HepG2 (cell line): ENCODE results near the gene OARD1. TPM values are rescaled to one million over a fixed set of nuclear protein-coding genes. Genes with fewer than 3 reads are reported as not detected.

ENCODE experiments used
- HNF4G ChIP-seq, 2 experiments: sonication (generic) in 1 of 2; formaldehyde crosslinking in 1 of 2; IDR thresholded peaks; 2 replicates each; pipeline versions ENCODE4 v1.4.0 to v1.6.1; 2011 to 2020; ENCODE audit warnings: borderline replicate concordance in 2 of 2, low read depth in 2 of 2, mild to moderate bottlenecking in 2 of 2, low read length in 1 of 2, missing genetic modification reagents in 1 of 2, moderate library complexity in 1 of 2
- HOXA3 ChIP-seq: sonication (generic); formaldehyde crosslinking; IDR thresholded peaks from 2 replicates; pipeline ENCODE4 v1.5.0; 2020; ENCODE audit warnings: missing genetic modification reagents
- KDM5B ChIP-seq: sonication (generic); formaldehyde crosslinking; IDR thresholded peaks from 2 replicates; pipeline ENCODE4 v1.4.0; 2020; ENCODE audit warnings: missing genetic modification reagents, mild to moderate bottlenecking, borderline replicate concordance
- PRMT3 ChIP-seq: sonication (generic); formaldehyde crosslinking; IDR thresholded peaks from 2 replicates; pipeline ENCODE4 v1.8.1; 2022; ENCODE audit warnings: low read depth, mild to moderate bottlenecking, moderate library complexity, missing genetic modification reagents, borderline replicate concordance
- RBM22 ChIP-seq: fragments of 200-400 bp; formaldehyde crosslinking; optimal IDR thresholded peaks from 2 replicates; pipeline ENCODE3; 2017; ENCODE audit warnings: mild to moderate bottlenecking, low read length, moderate library complexity
- RNF2 ChIP-seq: fragments of 450-650 bp; conservative IDR thresholded peaks from 2 replicates; pipeline ENCODE4 v1.6.1; 2016; ENCODE audit warnings: low read depth
- TARDBP ChIP-seq: sonication (generic); formaldehyde crosslinking; IDR thresholded peaks from 2 replicates; pipeline ENCODE4 v1.8.0; 2022; ENCODE audit warnings: mild to moderate bottlenecking, missing genetic modification reagents
- TEF ChIP-seq: sonication (generic); formaldehyde crosslinking; IDR thresholded peaks from 2 replicates; pipeline ENCODE4 v1.5.0; 2020; ENCODE audit warnings: missing genetic modification reagents
- ZNF276 ChIP-seq: sonication (generic); formaldehyde crosslinking; IDR thresholded peaks from 2 replicates; pipeline ENCODE4 v1.4.0; 2020; ENCODE audit warnings: mild to moderate bottlenecking, low read depth, missing genetic modification reagents
- ZNF343 ChIP-seq: sonication (generic); formaldehyde crosslinking; IDR thresholded peaks from 2 replicates; pipeline ENCODE4 v1.4.0; 2020; ENCODE audit warnings: mild to moderate bottlenecking, missing genetic modification reagents
- ZNF678 ChIP-seq: sonication (generic); formaldehyde crosslinking; IDR thresholded peaks from 2 replicates; pipeline ENCODE4 v1.4.0; 2020; ENCODE audit warnings: mild to moderate bottlenecking, missing genetic modification reagents
- polyA plus RNA-seq, 8 experiments: library from polyadenylated mRNA; depleted of rRNA in 3 of 8; stranded (reverse) in 7 of 8; unstranded in 1 of 8; fragments of >200 nt; fragmentation: Illumina TruSeq in 4 of 8; extraction: Trizol in 4 of 8; gene quantifications; 2 replicates each; pipeline versions ENCODE4 v1.2.1 to v1.2.3, GENCODE V29; 2011 to 2016; ENCODE audit warnings: low read depth in 4 of 8, missing spikeins in 1 of 8, mixed read lengths in 1 of 8; ENCODE audit not compliant: insufficient read depth in 1 of 8
- total RNA-seq, 5 experiments: library from RNA; depleted of rRNA; stranded (reverse); fragments of >200 nt; fragmentation: Illumina TruSeq; extraction: Trizol; gene quantifications; 2 replicates each; pipeline ENCODE4 v1.2.3, GENCODE V29; 2016; ENCODE audit warnings: low read depth in 1 of 5
- TF ChIP-seq, protein P1 (sequence below): sonication (generic); formaldehyde crosslinking; IDR thresholded peaks from 2 replicates; pipeline ENCODE4 v1.9.0; 2021; ENCODE audit warnings: missing genetic modification reagents, borderline replicate concordance
- TF ChIP-seq, protein P2 (sequence below): sonication (generic); formaldehyde crosslinking; IDR thresholded peaks from one replicate; pipeline ENCODE4 v1.5.1; 2020; ENCODE audit warnings: mild to moderate bottlenecking, missing genetic modification reagents; ENCODE audit errors: not compliant biosample characterization

OARD1 gene
- total and polyA plus RNA-seq, 2 of the 13 experiments (the other 11 are each of a cell fraction or from before 2014, with no cell fraction given): 18.4 to 49.0 TPM

- peak; percentile 38; the same call in 1 of the 2 replicates for TF ChIP-seq TEF (CRISPR knock-in tag)
- no peak for TF ChIP-seq HNF4G (IDR thresholded peaks at IDR 0.05; ENCODE audit: borderline replicate concordance, low read depth, low read length)
- peak; percentile 48; the same call in 1 of the 2 replicates for TF ChIP-seq HNF4G (CRISPR knock-in tag; IDR thresholded peaks at IDR 0.05; ENCODE audit: borderline replicate concordance, low read depth)
- peak; percentile 76 for TF ChIP-seq HOXA3
- TF ChIP-seq, protein P1, sequence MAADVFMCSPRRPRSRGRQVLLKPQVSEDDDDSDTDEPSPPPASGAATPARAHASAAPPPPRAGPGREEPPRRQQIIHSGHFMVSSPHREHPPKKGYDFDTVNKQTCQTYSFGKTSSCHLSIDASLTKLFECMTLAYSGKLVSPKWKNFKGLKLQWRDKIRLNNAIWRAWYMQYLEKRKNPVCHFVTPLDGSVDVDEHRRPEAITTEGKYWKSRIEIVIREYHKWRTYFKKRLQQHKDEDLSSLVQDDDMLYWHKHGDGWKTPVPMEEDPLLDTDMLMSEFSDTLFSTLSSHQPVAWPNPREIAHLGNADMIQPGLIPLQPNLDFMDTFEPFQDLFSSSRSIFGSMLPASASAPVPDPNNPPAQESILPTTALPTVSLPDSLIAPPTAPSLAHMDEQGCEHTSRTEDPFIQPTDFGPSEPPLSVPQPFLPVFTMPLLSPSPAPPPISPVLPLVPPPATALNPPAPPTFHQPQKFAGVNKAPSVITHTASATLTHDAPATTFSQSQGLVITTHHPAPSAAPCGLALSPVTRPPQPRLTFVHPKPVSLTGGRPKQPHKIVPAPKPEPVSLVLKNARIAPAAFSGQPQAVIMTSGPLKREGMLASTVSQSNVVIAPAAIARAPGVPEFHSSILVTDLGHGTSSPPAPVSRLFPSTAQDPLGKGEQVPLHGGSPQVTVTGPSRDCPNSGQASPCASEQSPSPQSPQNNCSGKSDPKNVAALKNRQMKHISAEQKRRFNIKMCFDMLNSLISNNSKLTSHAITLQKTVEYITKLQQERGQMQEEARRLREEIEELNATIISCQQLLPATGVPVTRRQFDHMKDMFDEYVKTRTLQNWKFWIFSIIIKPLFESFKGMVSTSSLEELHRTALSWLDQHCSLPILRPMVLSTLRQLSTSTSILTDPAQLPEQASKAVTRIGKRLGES (CRISPR knock-in tag): no peak
- no peak for TF ChIP-seq PRMT3
- TF ChIP-seq, protein P2, sequence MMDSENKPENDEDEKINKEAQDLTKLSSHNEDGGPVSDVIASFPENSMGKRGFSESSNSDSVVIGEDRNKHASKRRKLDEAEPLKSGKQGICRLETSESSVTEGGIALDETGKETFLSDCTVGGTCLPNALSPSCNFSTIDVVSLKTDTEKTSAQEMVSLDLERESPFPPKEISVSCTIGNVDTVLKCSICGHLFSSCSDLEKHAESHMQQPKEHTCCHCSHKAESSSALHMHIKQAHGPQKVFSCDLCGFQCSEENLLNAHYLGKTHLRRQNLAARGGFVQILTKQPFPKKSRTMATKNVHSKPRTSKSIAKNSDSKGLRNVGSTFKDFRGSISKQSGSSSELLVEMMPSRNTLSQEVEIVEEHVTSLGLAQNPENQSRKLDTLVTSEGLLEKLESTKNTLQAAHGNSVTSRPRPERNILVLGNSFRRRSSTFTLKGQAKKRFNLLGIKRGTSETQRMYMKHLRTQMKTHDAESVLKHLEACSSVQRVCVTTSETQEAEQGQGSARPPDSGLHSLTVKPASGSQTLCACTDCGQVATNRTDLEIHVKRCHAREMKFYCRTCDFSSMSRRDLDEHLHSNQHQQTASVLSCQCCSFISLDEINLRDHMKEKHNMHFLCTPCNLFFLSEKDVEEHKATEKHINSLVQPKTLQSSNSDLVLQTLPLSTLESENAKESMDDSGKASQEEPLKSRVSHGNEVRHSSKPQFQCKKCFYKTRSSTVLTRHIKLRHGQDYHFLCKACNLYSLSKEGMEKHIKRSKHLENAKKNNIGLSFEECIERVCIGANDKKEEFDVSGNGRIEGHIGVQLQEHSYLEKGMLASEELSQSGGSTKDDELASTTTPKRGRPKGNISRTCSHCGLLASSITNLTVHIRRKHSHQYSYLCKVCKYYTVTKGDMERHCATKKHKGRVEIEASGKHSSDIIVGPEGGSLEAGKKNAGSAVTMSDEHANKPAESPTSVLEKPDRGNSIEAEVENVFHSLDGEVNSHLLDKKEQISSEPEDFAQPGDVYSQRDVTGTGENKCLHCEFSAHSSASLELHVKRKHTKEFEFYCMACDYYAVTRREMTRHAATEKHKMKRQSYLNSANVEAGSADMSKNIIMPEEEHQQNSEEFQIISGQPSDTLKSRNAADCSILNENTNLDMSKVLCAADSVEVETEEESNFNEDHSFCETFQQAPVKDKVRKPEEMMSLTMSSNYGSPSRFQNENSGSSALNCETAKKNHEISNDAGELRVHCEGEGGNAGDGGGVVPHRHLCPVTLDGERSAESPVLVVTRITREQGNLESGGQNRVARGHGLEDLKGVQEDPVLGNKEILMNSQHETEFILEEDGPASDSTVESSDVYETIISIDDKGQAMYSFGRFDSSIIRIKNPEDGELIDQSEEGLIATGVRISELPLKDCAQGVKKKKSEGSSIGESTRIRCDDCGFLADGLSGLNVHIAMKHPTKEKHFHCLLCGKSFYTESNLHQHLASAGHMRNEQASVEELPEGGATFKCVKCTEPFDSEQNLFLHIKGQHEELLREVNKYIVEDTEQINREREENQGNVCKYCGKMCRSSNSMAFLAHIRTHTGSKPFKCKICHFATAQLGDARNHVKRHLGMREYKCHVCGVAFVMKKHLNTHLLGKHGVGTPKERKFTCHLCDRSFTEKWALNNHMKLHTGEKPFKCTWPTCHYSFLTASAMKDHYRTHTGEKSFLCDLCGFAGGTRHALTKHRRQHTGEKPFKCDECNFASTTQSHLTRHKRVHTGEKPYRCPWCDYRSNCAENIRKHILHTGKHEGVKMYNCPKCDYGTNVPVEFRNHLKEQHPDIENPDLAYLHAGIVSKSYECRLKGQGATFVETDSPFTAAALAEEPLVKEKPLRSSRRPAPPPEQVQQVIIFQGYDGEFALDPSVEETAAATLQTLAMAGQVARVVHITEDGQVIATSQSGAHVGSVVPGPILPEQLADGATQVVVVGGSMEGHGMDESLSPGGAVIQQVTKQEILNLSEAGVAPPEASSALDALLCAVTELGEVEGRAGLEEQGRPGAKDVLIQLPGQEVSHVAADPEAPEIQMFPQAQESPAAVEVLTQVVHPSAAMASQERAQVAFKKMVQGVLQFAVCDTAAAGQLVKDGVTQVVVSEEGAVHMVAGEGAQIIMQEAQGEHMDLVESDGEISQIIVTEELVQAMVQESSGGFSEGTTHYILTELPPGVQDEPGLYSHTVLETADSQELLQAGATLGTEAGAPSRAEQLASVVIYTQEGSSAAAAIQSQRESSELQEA: peak; percentile 23
- TF ChIP-seq ZNF343: peak; percentile 52; the same call in 1 of the 2 replicates
- TF ChIP-seq TARDBP (CRISPR knock-in tag): peak; percentile 42; the same call in 1 of the 2 replicates
- peak; percentile 84 for TF ChIP-seq KDM5B (CRISPR knock-in tag)
- TF ChIP-seq RNF2: 0 out of 2 replicates have a peak, but pooled peaks have one; percentile 34
- TF ChIP-seq ZNF678 (CRISPR knock-in tag): 0 out of 2 replicates have a peak, but pooled peaks have one; percentile 52
- TF ChIP-seq ZNF276 (CRISPR knock-in tag): no peak; the same call in 1 of the 2 replicates
- TF ChIP-seq RBM22: peak; percentile 67
These were observed 44.2 kb downstream of the OARD1 start (continued) for GRCh38 chr6:41027799-41028560.
